HTR-8/SVneo (cell line): ENCODE measurements around the gene GMEB2.

Source experiments
- DNase-seq: peaks from one replicate; pipeline ENCODE4 v3.0.0; 2011; ENCODE audit warnings: low spot score, mixed read lengths; ENCODE audit not compliant: insufficient read length
- FAIRE-seq: peaks from 2 replicates; lab custom pipeline; 2011; peaks lifted over from hg19 to GRCh38; lab: Jason Lieb, UNC

GMEB2 gene

DNA sequence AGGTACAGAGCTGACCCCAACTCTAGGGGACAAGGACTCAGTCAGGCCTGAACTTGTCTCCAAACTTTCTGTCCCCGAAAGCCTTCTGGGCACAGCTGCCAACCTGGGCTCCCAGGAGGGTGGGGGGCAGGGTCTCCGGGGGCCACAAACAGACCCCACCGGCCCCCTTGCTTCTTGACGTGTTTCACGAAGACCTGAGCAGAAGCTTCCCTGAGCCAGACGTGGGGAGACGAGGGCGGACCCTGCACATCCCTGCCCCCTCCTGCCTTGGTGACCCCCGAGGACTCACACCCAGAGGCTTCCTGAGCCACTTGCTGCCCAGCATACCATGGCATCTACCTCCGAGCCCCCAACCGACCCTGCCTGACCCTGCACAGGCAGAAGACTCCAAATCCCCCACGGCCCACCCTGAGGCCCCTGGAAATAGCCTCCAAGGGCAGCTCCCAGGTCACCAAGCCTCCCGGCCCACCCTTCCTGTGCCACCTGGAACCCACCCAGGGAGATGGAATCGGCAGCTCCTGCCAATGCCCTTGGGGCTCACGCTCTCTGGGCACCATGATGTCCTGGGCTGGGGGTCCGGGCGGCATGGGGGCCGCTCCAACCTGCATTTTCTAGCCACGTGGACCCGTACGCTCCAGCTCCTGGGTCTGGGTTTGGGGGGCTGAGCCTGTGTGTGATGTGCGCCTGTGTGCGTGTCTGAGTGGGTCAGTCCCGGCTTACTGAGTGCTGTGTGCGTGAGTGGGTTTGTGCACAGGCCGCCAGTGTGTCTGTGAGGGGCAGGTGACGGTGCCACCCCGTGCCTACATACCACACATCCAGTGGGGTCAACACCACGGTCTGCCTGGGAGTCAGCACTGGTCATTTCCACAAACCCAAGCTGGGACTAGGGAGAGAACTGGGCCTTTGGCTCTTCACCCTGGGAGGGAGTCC, 87.2 kb downstream of the GMEB2 start:
- FAIRE-seq (no peak), DNase-seq (no peak)

DNA sequence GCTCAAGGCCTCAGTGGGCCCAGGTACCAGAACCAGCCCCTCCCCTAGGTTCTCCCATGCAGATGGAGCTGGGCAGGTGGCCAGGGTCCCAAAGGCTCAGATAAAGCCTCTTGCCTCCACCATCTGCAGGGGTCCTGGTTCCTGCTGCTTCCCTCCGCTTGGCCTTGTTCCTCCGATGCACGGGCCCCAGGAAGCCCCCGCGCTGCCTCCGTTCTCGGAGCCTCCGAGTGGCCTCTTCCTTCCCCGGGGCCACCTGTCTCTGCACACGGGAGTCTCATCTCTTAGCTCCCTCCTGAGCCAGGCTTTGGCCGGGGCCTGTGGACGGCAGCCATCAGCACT, 87.8 kb downstream of the GMEB2 start:
- no peak for FAIRE-seq
- DNase-seq: no peak

DNA sequence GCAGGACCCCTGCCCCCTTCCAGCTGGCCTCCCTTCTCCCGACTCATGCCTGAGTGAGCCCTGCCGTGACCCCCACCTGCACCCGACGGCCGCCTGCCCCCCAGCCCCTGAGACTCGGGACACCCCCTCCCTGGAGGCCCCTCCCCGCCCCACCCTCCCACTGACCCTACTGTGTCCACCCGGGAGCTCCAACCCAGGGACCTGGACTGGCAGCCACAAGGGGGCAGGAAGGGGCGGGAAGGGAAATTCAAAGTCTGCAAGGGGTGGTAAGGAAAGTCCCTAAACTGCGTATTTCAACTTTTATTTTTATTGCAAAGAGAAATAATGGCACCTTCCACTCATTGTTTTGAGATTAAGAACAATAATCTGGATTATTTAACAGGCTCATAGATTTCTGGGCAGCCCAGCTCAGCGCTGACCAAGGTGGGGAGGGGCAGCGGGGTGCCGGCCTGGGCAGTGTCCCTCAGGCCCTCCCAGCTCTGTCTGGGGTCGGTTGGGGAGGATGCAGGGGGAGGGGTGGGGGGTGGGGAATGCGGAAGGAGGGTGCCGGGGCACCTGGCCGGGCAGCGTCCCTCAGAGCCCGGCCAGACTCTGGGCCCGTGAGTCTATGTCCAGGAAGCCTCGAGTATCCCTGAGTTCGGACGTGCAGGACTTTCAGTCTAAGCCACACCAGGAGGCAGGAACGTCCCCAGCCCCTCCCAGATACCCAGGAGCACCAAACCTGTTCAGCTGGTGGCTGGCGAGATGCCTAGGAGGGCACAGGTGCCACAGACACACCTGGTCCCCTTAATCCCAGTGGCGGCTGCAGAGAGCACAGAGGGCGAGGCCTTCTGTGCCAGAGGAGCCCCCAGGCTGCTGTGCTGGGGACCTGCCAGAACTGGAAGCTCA, 88.5 kb downstream of the GMEB2 start:
- FAIRE-seq: no peak

More for the DNA sequence above, 88.5 kb downstream of the GMEB2 start:
- DNase-seq: peak; percentile 95
